Nephron progenitor cell (in vitro differentiated cells): Measurements from ENCODE around the gene GABRP.

Experiments
- DNase-seq: peaks from one replicate; pipeline ENCODE4 v3.0.0; 2021
- H3K27ac Mint-ChIP-seq: 2 replicates; pipeline ENCODE4 v1.8.0; 2021; ENCODE audit warnings: mild to moderate bottlenecking, moderate library complexity, mixed read lengths
- H3K27me3 Mint-ChIP-seq: 2 replicates; pipeline ENCODE4 v1.8.0; 2021; ENCODE audit warnings: mild to moderate bottlenecking, low read depth, mixed read lengths; ENCODE audit not compliant: poor library complexity
- H3K36me3 Mint-ChIP-seq: 2 replicates; pipeline ENCODE4 v1.8.0; 2021; ENCODE audit warnings: low read depth, mixed read lengths
- H3K4me1 Mint-ChIP-seq: 2 replicates; pipeline ENCODE4 v1.8.0; 2021; ENCODE audit warnings: mixed read lengths
- H3K4me3 Mint-ChIP-seq: 2 replicates; pipeline ENCODE4 v1.8.0; 2021; ENCODE audit warnings: mild to moderate bottlenecking, moderate library complexity, mixed read lengths
- H3K9me3 Mint-ChIP-seq: 2 replicates; pipeline ENCODE4 v1.8.0; 2021; ENCODE audit warnings: mild to moderate bottlenecking, moderate library complexity, mixed read lengths
- CTCF ChIP-seq: fragments of 200-600 bp; sonication (generic); IDR thresholded peaks from 2 replicates; pipeline ENCODE4 v1.5.0; 2021; ENCODE audit warnings: antibody characterized with exemption

The GABRP gene

DNA sequence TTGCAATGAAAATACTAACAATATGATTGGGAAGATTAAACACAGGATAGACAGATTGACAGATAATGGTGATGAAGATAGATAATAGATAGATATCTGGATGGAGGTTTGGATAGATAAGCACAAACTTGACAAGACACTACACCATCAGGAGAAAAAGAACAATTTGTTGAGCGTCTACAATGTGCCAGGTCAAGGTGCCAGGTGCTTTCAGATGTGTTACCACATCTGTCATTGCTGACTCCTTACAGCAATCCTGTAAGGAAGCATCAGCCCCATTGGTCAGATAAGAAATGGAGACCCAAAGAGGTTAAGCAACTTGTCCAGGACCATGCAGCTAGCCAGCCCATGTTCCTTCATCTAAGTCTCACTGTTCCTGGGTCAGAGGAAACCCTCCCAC, 1.6 kb upstream of the GABRP start:
- no peaks in the 10 kb centered on the region for H3K36me3 Mint-ChIP-seq
- H3K27ac Mint-ChIP-seq, result no peak overlapping the region
- H3K9me3 Mint-ChIP-seq, result no peaks in the 10 kb centered on the region
- no peak for TF ChIP-seq CTCF
- no peak overlapping the region for H3K4me3 Mint-ChIP-seq
- H3K4me1 Mint-ChIP-seq, result peaks cover 6% of the 10 kb centered on the region
- H3K27me3 Mint-ChIP-seq, result peaks cover 12% of the 10 kb centered on the region
- DNase-seq, result no peak

DNA sequence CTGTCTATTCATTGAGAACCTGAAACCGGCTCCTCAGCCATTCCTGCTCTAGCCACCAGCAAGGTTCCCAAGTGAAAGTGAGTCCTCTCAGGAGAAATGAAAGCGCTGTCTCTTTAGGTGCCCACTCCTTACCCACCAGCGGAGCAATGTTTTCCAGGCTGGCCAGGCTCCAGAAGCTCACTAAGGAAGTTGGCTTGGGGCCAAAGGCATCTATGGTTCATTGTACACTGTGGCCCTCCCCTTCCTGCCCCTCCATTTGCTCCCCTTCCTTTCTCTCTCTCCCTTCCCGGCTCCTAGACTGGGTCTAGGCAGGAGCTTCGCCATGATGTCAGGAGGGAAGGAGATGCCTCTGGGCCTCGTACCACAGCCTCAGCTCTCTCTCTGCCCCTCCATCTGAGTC, 1.1 kb upstream of the GABRP start:
- TF ChIP-seq CTCF, result no peak
- Mint-ChIP-seq H3K27me3 (peaks cover 12% of the 10 kb centered on the region), H3K27ac (no peak overlapping the region), H3K4me1 (peaks cover 4% of the 10 kb centered on the region), H3K4me3 (no peak overlapping the region), H3K36me3 (no peaks in the 10 kb centered on the region), H3K9me3 (no peaks in the 10 kb centered on the region)
- no peak for DNase-seq

GRCh38 chr5:170785416-170785815, 1.9 kb downstream of the GABRP start:
- no peaks in the 10 kb centered on the region for H3K4me1 Mint-ChIP-seq
- no peaks in the 10 kb centered on the region for H3K9me3 Mint-ChIP-seq
- no peak for DNase-seq
- TF ChIP-seq CTCF, result no peak
- no peak overlapping the region for H3K4me3 Mint-ChIP-seq
- no peak overlapping the region for H3K27ac Mint-ChIP-seq
- H3K27me3 Mint-ChIP-seq, result peaks cover 19% of the 10 kb centered on the region
- H3K36me3 Mint-ChIP-seq, result no peaks in the 10 kb centered on the region

- TF ChIP-seq CTCF, result no peak
- Mint-ChIP-seq H3K27me3 (peaks cover 15% of the 10 kb centered on the region), H3K4me1 (no peaks in the 10 kb centered on the region), H3K36me3 (no peaks in the 10 kb centered on the region), H3K27ac (no peak overlapping the region), H3K4me3 (no peak overlapping the region), H3K9me3 (no peaks in the 10 kb centered on the region)
- no peak for DNase-seq
These were observed 3.7 kb downstream of the GABRP start for GRCh38 chr5:170787216-170787615.

DNA sequence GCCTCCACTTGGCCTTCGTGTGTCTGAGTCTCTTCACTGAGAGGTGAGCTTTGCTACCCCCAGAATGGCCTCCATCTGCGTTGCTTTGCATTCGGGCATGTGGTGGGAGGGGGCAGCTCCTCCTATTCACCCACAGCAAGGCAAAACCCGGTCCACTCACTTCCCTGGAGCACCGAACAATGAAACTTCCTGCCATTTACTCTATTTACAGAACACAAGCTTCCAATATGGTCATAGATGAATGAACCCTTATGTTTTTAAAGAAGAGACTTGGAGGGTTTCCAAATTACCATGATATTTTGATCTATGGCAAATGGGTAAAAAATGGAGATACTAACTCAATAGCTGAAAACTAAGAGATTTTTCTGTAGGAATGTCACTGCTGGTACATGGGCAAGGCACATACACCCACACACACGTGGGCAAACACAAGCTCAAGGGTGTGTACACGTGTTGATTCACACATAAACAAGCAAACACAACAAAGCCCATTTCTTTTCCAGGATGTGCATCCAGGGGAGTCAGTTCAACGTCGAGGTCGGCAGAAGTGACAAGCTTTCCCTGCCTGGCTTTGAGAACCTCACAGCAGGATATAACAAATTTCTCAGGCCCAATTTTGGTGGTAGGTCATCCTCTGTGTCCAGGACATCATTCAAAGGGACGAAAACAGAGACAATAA, 5.2 kb downstream of the GABRP start:
- peaks cover 15% of the 10 kb centered on the region for H3K27me3 Mint-ChIP-seq
- H3K36me3 Mint-ChIP-seq, result no peaks in the 10 kb centered on the region
- TF ChIP-seq CTCF, result no peak
- DNase-seq, result no peak
- no peaks in the 10 kb centered on the region for H3K9me3 Mint-ChIP-seq
- no peaks in the 10 kb centered on the region for H3K4me1 Mint-ChIP-seq
- no peak overlapping the region for H3K4me3 Mint-ChIP-seq
- no peak overlapping the region for H3K27ac Mint-ChIP-seq

DNA sequence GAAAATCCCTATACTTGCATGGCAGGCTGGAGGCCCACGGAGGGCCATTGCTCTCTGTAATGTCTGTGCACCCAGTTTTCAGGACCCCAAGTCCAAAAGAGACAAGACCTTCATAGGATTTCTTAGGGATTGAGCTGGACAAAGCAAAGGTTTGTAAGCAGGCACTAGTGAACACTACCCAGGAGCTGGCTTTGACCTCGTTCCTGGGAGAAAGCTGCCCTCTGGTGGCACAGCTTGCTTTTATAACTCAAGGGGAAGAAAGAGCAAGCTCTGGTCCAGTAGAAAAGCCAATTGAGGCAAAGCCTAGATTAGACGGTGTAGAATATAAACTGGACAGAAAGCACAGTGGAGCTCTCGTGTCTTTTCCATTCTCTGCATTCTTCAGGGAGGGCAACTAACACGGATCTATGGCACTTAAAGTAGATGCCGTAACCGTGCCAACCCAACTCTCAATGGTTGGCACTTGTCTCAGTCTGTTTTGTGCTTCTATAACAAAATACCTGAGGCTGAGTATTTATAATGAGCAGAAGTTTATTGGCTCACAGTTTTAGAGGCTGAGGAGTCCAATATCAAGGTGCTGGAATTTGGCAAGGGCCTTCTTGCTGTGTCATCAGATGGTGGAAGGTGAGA, 7.9 kb downstream of the GABRP start:
- Mint-ChIP-seq H3K9me3 (no peaks in the 10 kb centered on the region), H3K4me1 (no peaks in the 10 kb centered on the region), H3K4me3 (no peak overlapping the region), H3K27ac (no peak overlapping the region), H3K27me3 (peaks cover 16% of the 10 kb centered on the region), H3K36me3 (no peaks in the 10 kb centered on the region)
- peak; percentile 68 for DNase-seq
- TF ChIP-seq CTCF, result peak; percentile 58
